Cortex of kidney (tissue), 1 donor: ENCODE measurements around the gene FFAR1.

Experiments used
- DNase-seq: peaks from one replicate; lab custom pipeline; 2025; lab: John Stamatoyannopoulos, UW

The FFAR1 gene

DNA sequence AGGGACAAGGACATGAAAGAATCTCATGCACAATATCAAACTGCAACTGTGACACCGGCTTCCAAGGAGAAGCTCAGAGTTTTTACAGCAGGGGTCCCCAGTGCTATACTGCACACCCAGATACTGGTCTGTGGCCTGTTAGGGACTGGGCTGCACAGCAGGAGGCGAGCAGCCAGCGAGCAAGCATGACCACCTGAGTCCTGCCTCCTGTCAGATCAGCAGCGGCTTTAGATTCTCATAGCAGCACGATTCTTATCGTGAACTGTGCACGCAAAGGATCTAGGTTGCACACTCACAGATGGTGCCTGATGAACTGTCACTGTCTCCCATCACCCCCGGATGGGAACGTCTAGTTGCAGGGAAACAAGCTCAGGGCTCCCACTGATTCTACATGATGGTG lies 31.8 kb upstream of the FFAR1 start:
- no peak for DNase-seq

DNA sequence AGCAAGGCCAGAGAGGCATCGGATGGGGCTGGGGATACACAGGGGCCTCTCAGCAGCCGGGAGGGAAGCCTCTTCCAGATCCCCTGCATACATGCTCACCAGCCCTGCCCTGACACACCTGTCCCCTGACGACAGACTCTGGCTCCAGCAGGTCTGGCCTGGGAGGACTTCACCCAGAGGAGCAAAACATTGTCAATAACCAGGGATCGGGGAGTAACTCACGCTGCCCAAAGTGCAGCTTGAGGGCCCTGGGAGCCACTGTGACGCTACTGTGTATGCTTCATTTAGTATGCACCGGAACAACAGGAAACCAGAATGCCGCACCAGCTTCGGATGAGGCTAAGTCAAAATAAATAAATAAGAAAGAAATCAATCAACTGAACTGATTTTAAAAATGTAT lies 31.1 kb upstream of the FFAR1 start:
- DNase-seq = no peak

DNA sequence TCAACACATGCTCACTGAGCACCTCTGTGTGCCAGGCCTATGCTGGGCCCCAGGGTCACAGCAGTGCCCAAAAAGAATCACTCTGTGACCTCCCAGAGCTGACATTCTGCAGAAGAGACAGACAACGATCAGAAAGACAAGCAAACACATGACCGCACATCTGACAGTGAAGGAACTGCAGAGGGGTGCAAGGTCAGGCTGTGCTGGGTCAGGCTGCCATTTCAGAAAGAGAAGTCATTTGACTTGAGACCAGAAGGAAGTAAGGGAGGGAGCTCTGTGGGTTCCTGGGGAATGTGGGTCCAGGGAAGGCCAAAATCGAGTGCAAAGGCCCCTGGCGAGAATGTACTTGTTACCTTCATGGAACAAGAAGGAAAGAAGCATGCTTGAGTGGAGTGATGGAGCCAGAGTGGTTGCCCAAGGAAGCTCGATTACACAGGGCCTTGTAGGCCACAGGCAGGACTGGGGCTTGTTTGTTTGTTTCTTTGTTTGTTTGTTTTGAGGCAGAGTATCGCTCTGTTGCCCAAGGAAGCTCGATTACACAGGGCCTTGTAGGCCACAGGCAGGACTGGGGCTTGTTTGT lies 30.1 kb upstream of the FFAR1 start:
- no peak for DNase-seq

- no peak for DNase-seq
Measured at GRCh38 chr19:35318679-35319448, 28.8 kb upstream of the FFAR1 start.

GRCh38 chr19:35320065-35320713 lies 27.5 kb upstream of the FFAR1 start:
- no peak for DNase-seq

- no peak for DNase-seq
Measured at GRCh38 chr19:35321291-35321690, 26.4 kb upstream of the FFAR1 start.

DNA sequence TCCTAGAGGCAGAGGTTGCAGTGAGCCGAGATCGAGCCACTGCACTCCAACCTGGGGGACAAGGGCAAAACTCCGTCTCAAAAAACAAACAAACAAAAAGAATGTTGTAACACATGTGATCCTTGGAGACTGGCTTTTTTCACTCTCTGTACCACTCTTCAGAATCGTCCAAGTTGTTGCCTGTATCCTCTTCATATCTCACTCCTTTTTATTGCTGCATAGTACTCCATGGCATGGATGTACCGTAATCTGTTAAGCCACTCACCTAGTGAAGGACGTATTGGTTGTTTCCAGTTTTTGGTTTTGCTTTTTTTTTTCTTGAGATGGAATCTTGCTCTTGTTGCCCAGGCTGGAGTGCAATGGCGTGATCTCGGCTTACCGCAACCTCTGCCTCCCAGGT lies 25.7 kb upstream of the FFAR1 start:
- no peak for DNase-seq

DNA sequence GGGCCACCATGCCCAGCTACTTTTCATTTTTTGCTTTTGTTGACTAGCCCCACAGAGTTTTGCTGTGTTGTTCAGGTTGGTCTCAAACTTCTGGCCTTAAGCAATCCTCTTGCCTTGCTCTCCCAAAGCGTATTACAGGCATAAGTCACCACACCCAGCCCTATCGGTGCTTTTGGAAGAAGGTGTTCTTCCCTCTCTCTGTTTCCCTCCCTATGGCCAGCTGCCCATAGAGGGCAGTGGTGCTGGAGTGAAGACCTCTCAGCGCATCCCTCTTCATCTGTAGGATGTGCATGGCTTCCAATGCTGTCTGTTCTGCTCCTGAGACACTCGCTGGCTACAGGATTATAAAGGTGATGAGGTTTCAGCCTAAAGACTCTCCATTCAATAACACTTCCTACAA lies 20.1 kb upstream of the FFAR1 start:
- no peak for DNase-seq

GRCh38 chr19:35328851-35329285 lies 18.8 kb upstream of the FFAR1 start, which contains the start of gene CD22:
CD22 (plus strand) TSS chr19:35329187; CDS start chr19:35332041, 2,854 bp downstream.
- no peak for DNase-seq

GRCh38 chr19:35329323-35329722 lies 18.4 kb upstream of the FFAR1 start:
- no peak for DNase-seq

GRCh38 chr19:35330475-35330874 lies 17.2 kb upstream of the FFAR1 start:
- DNase-seq = no peak

DNA sequence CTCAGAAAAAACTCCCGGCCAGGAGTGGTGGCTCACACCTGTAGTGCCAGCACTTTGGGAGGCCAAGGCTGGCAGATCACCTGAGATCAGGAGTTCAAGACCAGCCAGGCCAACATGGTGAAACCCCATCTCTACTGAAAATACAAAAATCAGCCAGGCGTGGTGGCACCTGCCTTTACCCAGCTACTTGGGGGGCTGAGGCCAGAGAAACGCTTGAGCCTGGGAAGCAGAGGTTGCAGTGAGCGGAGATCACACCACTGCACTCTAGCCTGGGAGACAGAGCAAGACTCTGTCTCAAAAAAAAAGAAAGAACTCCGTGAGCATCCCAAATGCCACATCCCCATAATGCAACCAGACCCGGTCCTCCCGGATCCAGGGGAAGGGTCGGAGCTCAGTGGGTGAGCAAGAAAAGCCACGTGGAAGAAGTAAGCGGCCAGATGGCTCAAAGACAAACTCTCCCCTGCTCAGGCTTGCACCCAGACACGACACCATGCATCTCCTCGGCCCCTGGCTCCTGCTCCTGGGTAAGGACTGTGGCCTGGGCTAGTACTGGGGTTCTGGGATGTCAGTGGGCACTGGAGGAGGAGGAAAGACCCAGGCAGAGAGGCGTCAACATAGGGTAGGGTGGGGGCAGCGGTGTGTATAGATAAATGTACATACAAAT lies 16.0 kb upstream of the FFAR1 start:
- DNase-seq = no peak

DNA sequence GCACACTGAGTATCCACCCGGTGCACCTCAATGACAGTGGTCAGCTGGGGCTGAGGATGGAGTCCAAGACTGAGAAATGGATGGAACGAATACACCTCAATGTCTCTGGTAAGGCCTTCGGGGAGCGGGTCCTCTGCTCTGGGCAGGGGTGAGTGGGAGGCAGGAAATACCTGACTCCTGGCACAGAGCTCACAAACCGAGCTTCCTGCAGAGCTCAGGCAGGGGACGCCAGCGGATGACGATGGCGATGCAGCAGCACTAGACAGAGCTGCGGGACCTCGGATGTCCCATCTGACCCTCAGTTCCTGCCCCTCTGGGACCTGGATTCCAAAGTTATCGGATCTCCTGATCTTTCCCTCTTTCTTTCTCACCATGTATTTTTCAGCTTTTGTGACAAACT lies 14.9 kb upstream of the FFAR1 start:
- no peak for DNase-seq

- no peak for DNase-seq
Measured at GRCh38 chr19:35334144-35334753, 13.5 kb upstream of the FFAR1 start.

- no peak for DNase-seq
Measured at GRCh38 chr19:35336166-35336955, 11.3 kb upstream of the FFAR1 start.

- no peak for DNase-seq
Measured at GRCh38 chr19:35337097-35337983, 10.4 kb upstream of the FFAR1 start.

- DNase-seq = no peak
Measured at GRCh38 chr19:35337984-35338296, 9.8 kb upstream of the FFAR1 start.

DNA sequence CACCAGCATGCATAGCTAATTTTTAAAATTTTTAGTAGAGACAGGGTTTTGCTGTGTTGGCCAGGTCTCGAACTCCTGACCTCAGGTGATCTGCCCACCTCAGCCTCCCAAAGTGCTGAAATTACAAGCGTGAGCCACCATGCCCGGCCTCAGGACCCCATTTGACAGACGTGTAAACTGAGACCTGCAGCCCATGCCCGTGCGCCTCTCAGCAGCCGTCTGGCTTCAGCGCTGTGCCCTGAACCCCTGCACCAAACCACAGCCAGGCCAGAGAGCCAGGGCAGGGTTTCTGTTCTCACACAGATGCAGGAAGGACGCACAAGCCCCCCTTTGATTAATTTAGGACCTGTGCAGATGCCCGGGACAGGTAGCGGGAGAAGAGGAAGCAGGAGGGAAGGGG lies 7.3 kb upstream of the FFAR1 start:
- DNase-seq = no peak

- DNase-seq = no peak
Measured at GRCh38 chr19:35341006-35341405, 6.7 kb upstream of the FFAR1 start.

DNA sequence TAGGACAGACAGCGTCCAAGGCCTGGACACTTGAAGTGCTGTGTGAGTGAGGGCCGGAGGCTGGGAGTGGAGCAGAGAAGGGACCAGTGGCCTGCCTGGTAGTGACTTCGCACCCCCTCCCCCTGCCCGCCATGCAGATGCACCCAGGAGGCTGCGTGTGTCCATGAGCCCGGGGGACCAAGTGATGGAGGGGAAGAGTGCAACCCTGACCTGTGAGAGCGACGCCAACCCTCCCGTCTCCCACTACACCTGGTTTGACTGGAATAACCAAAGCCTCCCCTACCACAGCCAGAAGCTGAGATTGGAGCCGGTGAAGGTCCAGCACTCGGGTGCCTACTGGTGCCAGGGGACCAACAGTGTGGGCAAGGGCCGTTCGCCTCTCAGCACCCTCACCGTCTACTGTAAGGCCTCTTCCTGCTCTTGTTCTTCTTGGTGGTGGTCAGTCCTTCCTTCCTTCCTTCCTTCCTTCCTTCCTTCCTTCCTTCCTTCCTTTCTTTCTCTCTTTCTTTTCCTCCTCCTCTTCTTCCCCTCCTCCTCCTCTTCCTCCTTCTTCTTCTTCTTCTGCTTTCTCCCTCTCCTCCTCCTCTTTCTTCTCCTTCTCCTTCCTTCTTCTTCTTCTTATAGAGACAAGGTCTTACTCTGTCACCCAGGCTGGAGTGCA lies 6.0 kb upstream of the FFAR1 start:
- no peak for DNase-seq
